Chondrocyte (in vitro differentiated cells): ENCODE measurements around the gene CDK17. TPM values are rescaled to one million over a fixed set of nuclear protein-coding genes. Genes with fewer than 3 reads are reported as not detected.

ENCODE experiments used
- DNase-seq: peaks from one replicate; pipeline ENCODE4 v3.0.0; 2021; ENCODE audit warnings: mixed read lengths, low spot score
- H3K27ac Mint-ChIP-seq: one replicate; pipeline ENCODE4 v1.8.0; 2021; ENCODE audit warnings: mild to moderate bottlenecking, moderate library complexity, mixed read lengths; ENCODE audit not compliant: unreplicated experiment
- H3K27me3 Mint-ChIP-seq: 2 replicates; pipeline ENCODE4 v1.8.0; 2021; ENCODE audit warnings: low read depth, mixed read lengths
- H3K36me3 Mint-ChIP-seq: 2 replicates; pipeline ENCODE4 v1.8.0; 2021; ENCODE audit warnings: low read depth, mixed read lengths
- H3K4me1 Mint-ChIP-seq: 2 replicates; pipeline ENCODE4 v1.8.0; 2021; ENCODE audit warnings: low read depth, mild to moderate bottlenecking, mixed read lengths
- H3K4me3 Mint-ChIP-seq: one replicate; pipeline ENCODE4 v1.8.0; 2021; ENCODE audit warnings: mild to moderate bottlenecking, moderate library complexity, mixed read lengths; ENCODE audit not compliant: unreplicated experiment
- H3K9me3 Mint-ChIP-seq: 2 replicates; pipeline ENCODE4 v1.8.0; 2021; ENCODE audit warnings: low read depth, mixed read lengths
- total RNA-seq: library from RNA; stranded (reverse); gene quantifications from 3 replicates; pipeline ENCODE4 v1.2.1, GENCODE V29; 2021
- TF ChIP-seq, protein P1 (sequence below): fragments of 200-600 bp; sonication (generic); IDR thresholded peaks from 2 replicates; pipeline ENCODE4 v1.5.0; 2021; ENCODE audit warnings: antibody characterized with exemption, mild to moderate bottlenecking, moderate library complexity

The CDK17 gene
- total RNA-seq, 1 donor from 2014 or later = 28.5 TPM

DNA sequence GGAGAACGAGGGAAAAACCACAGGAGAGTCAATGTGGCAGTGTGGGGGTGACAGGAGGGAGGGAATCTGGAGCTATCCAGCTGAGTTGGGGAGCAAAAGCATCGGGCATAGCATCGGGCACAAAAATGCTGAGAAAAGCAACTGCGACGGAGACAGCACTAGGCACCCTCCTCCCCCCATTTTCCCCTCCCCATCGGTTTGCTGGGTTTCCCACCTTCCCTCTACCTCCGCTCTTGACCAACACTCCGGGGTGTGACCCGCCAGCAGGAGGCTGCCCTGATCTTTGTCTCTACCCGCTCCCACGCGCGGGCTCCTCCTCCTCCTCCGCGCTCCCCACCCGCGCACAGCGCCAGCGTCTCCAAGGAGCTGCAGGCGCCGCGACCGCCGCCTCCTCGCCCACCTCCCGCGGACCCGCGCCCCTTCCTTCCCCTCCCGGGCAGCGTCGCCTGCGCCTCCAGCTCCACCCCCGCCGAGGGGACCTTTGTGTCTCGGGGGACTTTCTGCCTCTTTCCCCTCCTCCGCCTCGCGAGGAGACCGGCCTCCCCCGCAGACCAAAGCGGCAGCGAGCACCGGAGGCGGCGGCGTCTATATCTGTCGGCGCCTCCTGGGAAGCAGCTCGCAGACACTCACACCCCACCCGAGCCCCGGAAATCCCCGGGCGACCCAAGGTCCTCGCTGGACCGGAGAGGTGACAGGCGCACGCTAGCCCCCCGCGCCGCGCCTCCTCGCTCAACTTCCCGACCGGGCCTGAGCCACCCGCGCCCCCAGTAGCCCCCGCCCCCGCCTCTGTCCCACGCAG is 920 bp downstream of the CDK17 start:
- DNase-seq = peak; percentile 94
- TF ChIP-seq, protein P1, sequence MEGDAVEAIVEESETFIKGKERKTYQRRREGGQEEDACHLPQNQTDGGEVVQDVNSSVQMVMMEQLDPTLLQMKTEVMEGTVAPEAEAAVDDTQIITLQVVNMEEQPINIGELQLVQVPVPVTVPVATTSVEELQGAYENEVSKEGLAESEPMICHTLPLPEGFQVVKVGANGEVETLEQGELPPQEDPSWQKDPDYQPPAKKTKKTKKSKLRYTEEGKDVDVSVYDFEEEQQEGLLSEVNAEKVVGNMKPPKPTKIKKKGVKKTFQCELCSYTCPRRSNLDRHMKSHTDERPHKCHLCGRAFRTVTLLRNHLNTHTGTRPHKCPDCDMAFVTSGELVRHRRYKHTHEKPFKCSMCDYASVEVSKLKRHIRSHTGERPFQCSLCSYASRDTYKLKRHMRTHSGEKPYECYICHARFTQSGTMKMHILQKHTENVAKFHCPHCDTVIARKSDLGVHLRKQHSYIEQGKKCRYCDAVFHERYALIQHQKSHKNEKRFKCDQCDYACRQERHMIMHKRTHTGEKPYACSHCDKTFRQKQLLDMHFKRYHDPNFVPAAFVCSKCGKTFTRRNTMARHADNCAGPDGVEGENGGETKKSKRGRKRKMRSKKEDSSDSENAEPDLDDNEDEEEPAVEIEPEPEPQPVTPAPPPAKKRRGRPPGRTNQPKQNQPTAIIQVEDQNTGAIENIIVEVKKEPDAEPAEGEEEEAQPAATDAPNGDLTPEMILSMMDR = peak; percentile 14
- Mint-ChIP-seq H3K4me3 (peak overlapping the region; percentile 91), H3K36me3 (no peaks in the 10 kb centered on the region), H3K27me3 (no peaks in the 10 kb centered on the region), H3K27ac (peak overlapping the region; percentile 90), H3K9me3 (no peaks in the 10 kb centered on the region), H3K4me1 (peaks cover 46% of the 10 kb centered on the region)

DNA sequence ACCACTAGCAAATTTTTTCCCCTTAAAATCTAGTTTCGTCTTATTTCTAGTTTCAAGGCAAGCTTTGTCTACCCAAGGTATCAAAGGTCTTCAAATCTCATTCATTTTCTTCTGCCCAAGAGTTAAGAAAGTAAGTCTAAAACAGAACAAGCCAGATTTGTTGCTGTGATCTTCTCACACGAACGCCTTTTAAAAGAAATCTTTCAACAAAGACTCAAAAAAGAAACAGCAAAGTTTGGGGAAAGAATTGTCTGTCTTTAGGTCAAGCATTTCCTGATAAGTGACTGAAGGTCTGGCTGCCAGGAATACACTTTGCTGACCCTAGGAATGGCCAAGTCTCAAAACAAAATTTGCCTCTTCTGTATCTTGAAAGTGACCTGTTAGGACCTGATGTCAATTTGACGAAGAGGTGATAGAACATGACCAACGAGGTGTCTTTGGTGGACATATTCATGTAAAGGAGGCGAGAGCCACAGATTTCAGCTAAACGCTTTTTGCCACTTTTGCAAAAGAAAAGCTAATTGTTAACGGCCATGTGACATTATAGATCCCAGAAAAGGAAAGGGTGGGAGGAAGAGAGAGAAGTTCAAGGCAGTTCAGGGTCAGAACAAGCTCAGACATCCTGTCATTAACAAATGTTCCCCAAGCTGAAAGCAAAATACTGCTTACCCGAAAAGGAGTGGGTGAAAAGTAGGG is 1.7 kb downstream of the CDK17 start:
- Mint-ChIP-seq H3K4me3 (peak overlapping the region; percentile 91), H3K27me3 (no peaks in the 10 kb centered on the region), H3K9me3 (no peaks in the 10 kb centered on the region), H3K27ac (peak overlapping the region; percentile 90), H3K4me1 (peaks cover 46% of the 10 kb centered on the region), H3K36me3 (no peaks in the 10 kb centered on the region)
- no peak for DNase-seq
- TF ChIP-seq, protein P1 = no peak

GRCh38 chr12:96397756-96398423 is 2.3 kb downstream of the CDK17 start:
- Mint-ChIP-seq H3K4me1 (peaks cover 46% of the 10 kb centered on the region), H3K36me3 (no peaks in the 10 kb centered on the region), H3K27me3 (no peaks in the 10 kb centered on the region), H3K9me3 (no peaks in the 10 kb centered on the region), H3K27ac (peak overlapping the region; percentile 90), H3K4me3 (peak overlapping the region; percentile 91)
- DNase-seq = no peak
- TF ChIP-seq, protein P1 = no peak

DNA sequence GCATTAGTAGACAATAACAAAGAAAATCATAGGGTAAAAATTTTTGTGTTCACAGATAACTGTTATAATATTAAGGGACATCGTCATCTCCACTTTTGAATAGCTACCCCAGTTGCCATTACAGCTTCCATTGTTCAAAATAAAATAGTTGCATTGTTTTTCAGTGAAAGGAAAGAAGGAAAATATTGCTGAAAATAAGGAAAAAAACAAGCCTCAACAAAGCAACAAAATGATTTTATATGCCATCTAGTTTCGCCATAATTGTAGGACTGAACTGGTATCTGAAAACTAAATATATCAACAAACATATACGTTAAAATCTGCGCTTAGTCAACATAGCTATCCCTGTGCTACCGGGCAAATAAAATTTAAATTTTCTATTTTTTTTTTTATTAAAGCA is 3.3 kb downstream of the CDK17 start:
- TF ChIP-seq, protein P1 = no peak
- DNase-seq = no peak
- H3K4me1 Mint-ChIP-seq = peaks cover 51% of the 10 kb centered on the region
- H3K36me3 Mint-ChIP-seq = no peaks in the 10 kb centered on the region
- peak overlapping the region; percentile 70 for H3K27ac Mint-ChIP-seq
- no peak overlapping the region for H3K4me3 Mint-ChIP-seq
- no peaks in the 10 kb centered on the region for H3K9me3 Mint-ChIP-seq
- H3K27me3 Mint-ChIP-seq = no peaks in the 10 kb centered on the region

GRCh38 chr12:96396209-96396608 is 4.0 kb downstream of the CDK17 start:
- DNase-seq = no peak
- Mint-ChIP-seq H3K4me3 (no peak overlapping the region), H3K36me3 (no peaks in the 10 kb centered on the region), H3K4me1 (peaks cover 49% of the 10 kb centered on the region), H3K27ac (peak overlapping the region; percentile 70), H3K27me3 (no peaks in the 10 kb centered on the region), H3K9me3 (no peaks in the 10 kb centered on the region)
- TF ChIP-seq, protein P1 = no peak
